Activated T-helper 1 cell treated with anti-CD3 and anti-CD28 coated beads, Interleukin-2, amount 50 U/mL, for 16 hours (primary cell): ENCODE results near the gene AUTS2.
"Not testable (repeated sequence)": the region's sequence is repeated elsewhere in the genome, so short reads cannot be mapped to it uniquely, and the experiment has no call there.

ENCODE experiments used
- DNase-seq, 2 donors: peaks; one replicate each; pipeline ENCODE4 v3.0.0-alpha.2; 2020; ENCODE audit warnings: low read depth in 1 of 2, low spot score in 1 of 2

Gene AUTS2

DNA sequence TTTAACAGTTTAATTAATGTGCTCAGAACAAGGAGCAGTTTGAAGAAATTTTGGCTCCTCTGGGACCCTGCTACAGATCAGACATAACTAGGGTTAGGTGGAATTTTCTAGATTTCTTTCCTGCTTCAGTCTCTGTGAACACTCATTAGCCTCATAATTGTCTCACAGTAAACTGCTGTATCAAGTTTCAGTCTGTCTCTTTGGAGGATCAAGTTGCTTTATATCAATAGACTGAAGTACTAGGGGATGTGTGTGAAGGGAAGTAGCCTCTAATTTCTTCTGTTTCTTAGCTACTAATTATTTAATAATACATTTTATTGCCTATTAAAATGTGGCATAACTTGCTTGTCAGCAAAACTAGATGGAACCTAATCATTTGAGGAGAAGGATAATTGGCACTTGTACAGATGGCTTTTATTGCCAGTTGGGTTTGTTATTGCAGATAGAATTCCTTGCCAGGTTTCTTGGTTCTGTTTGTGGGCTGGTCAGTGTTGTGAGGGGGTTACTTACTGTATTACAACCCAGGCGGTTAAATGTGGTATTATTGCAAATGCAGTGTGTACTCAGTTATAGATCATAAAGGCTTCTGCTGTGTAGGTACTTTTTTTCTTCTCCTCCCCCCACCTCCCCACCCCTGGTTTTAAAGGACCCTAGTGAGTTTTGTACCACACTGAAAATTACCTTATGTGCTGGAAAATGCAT is 758.0 kb downstream of the AUTS2 start:
- no peak for DNase-seq

DNA sequence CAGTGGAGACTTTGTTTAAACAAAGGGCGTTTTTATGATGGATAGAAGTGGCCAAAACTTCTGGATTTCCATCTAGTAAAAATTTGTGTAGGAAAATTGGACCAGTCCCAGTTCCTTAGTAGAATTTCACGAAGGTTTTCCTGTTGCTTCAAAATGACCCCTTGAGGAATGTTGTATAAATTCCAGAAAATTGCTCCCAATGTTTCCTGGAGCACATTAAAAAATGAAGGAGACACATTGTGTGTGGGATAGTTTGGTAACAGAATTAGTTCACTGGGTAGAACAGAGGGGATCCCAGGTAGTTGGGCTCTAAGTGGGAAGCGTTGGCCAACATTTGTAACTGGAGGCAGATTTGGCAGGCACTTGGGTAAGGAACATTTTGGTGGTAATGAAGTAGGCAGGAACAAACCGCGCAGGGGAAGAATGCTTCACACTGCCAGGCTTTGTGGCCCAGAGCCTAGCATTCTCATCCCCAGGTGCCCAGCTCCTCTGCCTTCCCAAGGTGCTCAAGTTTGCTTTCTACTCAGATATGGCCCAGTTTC is 758.6 kb downstream of the AUTS2 start:
- no peak for DNase-seq

DNA sequence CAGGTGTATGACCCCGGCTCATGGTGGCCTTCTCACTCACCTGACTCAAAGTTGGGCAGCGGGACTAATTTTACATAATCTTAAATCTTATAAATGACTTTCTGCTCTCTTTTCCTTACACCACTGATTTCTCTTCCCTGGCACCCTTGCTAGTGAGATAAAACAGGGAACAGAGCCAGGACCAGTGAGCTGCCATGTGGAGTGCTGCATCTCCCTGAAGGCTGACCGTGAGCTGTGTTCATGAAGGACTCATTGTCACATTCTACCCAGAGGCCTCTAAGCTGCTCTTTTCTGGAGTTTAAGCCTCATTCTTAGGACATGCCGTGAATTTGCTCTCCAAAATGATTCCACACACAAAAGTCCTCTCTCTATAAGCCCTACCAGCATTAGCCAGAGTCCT is 762.3 kb downstream of the AUTS2 start:
- no peak for DNase-seq

DNA sequence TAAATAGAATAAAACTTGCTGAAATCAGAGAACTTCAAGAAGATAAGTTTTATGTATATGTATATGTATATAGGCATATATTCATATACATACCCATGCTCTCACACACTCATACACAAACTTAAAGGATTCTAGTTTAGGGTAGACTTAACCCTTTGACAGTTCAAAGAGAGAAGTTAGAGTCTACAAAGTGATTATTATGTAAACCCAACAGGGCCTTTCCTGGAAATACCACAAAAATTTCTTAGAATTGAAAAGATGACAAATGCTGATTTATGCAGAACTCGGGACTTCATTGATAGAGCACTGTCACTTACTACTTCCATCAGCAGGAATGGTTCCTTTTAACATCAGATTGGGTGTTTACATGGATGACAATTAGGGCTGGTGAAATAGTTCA is 763.5 kb downstream of the AUTS2 start:
- DNase-seq, result no peak

DNA sequence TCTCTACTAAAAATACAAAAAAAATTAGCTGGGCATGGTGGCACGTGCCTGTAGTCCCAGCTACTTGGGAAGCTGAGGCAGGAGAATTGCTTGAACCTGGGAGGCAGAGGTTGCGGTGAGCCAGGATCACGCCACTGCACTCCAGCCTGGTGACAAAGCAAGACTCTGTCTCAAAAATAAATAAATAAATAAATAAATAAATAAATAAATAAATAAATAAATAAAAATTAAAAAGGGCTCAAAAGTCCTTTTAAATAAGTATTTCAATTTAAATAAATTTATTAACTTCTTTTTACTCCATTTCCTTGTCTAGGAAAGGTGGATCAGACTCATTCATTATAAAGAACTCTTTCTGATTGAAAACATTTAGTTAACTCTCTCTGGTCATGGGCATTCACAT is 766.1 kb downstream of the AUTS2 start:
- DNase-seq, result not testable (repeated sequence)

DNA sequence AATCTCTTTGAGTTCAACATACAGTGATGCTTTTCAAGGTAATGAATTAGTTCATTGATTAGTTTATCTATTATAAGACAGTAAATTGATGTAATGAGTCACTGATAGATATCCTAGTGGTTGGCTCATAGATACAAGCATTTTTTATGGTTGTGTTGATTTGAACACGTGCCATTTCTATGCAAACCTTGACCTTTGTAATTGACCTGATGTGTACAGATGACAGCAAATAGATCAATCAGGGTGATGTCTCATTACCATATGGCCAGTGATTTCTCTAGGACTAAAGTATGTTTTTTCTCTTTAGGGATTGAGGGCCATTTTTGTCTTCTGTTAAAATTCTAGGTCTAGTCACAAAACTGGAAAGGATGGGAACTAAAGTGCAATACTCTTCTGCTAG is 773.4 kb downstream of the AUTS2 start:
- no peak for DNase-seq

DNA sequence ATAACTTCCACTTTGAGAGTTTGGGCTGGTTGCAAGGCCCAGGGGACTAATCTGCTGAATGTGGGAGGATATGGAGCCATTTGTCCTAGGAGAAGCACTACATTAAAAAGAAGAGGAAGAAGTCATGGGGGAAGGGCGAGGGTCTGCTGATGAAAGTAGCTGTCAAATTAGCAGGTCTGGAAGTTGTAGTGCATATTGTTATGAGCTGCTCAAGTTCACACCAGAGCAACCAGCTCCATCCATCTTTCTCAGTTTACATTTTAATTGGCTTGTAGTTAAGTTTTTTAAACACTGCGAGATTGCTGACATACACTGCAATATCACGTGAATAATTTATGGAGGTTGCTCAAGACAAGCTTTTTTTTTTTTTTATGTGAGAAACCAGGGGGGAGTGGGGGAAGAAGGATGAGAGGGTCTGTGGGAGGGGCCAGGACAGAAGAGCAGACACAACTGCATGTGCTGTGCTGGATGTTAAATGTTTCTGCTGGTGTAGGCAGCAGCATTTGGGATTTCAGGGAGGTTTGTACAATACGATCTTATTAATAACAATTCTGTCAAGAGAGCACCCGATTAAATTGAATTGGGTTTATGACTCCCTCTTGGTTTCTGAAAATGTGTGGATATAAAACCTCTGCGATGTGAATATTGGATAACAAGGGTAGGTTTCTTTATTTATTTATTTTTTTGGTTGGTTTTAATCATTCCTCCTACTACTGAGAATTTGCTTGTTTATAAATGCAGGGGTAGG is 774.7 kb downstream of the AUTS2 start:
- DNase-seq, result no peak

DNA sequence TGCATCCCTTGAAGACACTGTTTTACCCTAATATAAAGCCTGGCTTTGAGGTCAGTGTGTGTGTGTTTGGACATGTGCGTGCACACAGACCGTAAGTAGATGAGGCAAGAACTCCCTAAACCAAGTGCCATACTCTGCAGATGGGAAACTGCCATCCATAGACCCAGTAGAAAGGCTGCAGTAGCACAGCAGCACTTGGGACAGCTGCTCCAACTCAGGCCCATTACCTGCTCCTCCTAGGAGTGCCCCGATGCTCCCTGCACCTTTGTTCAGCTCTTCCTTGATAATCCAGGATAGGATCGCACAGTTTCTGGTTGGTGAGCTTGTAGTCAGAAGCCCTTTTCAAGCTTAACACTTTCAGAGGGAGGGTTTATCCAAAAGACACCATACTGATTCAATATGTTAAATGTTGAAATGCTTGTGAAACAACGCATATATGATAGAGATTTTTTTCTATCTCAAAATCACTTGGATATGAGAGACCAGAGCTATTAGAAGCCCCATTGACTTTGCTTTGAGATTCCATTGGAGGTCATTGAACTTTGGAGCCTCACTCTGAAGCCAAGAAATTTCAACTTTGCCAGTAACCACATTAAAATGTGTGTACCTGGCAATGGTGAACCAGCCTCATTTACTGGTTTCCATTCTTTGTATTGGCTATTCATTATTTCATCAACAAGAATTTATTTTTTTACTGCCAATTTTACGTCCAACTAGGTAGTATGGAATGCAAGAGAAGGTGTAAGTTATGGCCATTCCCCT is 776.7 kb downstream of the AUTS2 start:
- DNase-seq, result no peak

DNA sequence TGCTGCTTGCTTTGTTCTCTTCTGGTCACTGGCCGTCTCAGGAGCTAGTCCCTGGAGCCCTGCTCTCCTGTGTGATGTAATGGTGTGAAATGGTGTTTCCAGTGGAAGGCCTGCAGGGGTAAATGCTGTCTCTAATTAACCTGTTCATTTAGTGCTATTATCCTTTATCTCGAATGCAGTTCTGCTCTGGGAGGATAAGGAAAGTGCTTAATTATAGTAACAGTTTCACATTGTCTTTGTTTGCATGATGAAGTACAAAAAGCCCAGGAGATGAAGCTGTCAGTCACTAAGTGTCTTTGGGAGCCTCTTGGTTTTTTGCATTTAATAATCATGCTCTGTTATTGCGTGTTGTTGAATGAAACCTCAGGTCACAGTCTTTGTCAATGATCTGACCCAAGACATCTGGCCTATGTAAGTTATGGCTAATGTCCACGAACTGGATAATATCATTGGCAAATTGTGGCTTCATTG is 778.3 kb downstream of the AUTS2 start:
- DNase-seq, result no peak

DNA sequence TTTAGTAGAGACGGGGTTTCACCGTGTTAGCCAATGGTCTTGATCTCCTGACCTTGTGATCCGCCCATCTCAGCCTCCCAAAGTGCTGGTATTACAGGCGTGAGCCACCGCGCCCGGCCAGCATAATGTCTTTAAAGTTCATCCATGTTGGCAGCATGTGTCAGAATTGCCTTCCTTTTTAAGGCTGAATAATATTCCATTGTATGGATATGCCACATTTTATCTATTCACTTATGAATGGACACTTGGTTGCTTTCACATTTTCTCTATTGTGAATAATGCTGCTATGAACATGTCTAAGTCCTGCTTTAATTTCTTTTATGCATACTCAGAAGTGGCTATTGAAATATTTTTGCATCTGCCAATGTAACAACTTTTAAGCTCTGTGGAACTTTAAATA is 779.7 kb downstream of the AUTS2 start:
- DNase-seq, result no peak

DNA sequence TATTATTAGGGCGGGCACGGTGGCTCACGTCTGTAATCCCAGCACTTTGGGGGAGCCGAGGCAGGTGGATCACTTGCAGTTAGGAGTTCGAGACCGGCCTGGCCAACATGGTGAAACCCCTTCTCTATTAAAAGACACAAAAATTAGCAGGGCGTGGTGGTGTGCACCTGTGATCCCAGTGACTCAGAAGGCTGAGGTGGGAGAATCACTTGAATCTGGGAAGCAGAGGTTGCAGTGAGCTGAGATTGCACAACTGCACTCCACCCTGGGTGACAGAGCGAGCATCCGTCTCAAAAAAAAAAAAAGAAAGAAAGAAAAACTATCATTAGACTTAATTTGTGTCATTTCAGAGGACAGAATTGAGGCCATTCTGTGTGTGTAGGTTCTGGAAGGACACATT is 780.9 kb downstream of the AUTS2 start:
- no peak for DNase-seq

DNA sequence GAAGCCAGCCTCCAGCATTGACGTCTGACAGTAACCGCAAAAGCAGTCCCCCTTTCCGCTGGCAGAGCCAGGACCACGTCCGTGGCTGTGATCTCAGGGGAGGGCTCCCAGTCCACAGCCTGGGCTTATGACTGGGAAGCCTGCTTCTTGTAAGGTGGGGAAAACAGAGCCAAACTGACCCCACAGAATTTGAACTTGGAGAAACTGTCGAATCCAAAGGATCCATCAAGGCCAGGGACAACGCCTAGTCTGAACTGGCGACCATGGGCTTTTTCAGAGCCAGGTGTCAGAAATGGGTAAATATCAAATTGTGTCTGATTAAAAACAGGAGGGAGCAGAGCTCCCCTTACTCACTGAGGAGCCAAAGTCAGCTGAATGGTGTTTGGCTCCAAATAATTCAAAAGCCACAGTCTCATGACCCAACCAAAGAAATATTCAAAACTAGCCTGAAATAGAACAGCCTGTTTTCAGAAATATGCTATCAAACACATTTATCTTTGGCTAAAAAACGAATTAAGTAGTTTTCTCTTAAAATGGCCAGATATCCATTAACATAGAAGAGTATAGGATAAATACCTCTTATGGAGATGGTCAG is 782.2 kb downstream of the AUTS2 start:
- no peak for DNase-seq

DNA sequence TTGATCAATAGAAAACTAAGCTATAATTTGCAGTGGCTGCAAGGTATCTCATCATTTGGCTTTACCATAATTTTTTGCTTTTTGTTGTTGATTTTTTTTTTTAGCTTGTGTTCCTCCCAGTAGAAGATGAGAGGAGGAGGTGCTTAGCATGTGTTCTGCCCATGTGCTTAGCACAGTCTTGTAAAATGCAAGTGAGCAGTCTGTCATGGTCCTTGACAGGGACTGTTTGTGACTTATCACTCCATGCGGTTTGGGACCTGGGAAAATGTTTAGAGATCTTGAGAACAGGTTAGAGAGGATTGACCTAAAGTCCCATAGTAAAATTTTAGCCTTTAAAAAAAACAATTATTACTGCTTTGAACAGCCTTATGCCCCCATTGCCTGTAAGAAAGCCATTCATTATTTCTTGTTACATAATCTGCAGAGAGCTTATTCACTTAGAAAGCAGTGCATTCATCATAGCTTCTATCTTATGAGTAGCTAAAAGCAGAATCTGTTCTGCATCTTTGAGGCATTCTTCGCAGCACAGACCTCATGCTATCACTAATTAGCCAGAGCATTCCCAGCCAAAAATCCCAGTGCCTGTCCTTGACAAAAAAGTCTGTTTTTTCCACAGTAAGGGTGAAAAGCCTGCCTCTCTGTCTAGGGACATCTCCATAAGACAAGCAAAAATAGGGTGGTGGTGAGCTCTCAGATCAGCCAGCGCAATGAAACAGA is 784.9 kb downstream of the AUTS2 start:
- no peak for DNase-seq

DNA sequence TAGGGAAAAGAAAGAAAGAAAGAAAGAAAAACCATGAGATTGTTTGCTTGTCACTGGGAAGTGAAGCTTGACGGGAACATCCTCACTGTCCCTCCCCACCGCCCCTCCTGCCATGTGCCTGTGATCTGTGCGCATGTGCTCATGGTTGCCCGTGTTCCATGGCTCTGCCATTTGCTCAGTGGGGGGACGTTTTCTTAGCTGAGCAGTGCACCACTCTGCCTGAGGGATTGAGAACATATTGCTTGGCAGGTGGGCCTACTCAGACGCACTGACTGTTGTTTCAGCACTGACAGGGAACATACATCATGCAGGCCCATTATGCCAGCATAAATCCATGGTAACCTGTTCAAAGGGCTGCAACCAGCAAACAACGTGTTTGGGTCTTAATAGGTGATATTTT is 785.7 kb downstream of the AUTS2 start:
- no peak for DNase-seq

DNA sequence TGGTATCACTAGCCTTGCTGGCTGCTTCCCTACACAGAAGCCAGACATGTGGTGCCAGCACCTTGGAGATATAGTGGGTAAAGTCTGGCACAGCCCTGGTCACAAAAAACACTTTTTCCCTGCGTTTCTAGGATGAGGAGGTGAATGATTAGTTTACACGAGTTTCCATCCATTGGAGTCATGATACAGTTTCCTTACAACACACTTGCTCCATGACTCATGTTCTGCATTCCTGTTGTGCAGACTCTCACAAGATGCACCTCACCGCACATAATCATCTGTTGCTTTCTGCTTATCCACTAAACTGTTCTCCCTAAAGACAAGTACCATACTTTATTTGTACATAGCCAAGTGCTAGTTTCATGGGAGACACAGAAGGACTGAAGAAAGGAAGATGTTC is 786.6 kb downstream of the AUTS2 start:
- no peak for DNase-seq

DNA sequence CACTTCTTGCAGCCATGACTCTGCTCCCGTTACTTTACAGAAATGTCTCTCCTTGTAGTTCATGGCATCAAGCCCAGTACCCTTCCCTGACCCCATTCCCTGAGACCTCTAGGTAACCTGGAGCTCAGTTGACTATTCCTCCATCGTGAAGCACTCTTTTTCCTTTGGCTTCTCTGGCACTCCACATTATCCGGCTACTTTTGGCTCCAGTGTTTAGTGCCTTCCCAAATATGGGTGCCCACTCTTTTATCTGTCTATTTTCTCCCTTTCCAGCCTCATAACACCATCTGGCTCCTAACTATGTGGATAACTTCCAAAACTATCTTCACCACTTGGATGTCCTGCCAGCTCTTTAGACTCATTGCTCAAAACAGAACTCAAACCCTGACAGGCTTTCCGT is 788.9 kb downstream of the AUTS2 start:
- DNase-seq, result no peak

DNA sequence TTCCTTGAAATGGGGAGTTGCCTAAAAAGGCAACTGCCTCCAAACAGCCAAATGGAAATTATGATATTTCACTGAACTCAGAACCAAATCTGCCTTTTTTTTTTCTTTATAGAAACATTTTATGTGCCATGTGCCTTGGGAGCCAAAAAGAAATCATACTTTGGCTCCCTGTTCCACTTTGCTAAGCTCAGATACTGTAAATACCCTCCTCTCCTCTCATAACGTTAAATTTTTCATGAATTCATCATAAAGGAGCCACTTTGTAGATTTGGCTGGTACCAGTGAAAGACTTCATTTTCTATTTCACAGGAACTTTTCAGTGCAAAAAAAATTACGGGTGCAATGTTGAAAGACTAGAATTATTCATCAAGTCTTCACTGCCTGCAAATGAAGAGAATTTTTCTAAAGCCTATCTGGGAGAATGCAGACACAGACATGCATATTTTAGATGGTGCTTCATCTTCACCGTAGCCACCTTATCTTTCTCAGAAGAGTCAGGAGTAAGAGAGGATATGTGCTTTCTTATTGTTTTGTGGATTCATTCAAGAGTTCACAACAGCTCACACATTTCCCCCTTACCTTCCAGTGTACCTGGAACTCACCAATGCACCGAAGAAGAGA is 791.4 kb downstream of the AUTS2 start:
- DNase-seq, result no peak

DNA sequence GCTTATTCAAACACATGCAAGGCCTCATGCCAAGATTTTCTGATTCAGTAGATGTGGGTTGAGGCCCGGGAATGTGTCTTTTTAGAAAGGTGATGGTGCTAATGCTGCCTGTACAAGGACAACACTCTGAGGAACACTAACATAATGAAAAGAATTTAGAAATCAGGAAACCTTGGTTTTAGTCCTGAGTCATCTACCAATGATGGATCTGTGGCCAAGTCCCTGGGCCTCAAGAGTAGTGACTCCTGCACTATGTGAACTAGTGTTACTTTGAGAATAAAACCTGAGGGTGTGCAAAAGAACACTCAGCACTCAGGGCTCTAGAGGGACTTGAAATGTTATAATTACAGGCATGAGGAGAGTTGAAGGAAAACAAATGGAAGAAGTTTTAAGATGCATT is 792.0 kb downstream of the AUTS2 start:
- no peak for DNase-seq

DNA sequence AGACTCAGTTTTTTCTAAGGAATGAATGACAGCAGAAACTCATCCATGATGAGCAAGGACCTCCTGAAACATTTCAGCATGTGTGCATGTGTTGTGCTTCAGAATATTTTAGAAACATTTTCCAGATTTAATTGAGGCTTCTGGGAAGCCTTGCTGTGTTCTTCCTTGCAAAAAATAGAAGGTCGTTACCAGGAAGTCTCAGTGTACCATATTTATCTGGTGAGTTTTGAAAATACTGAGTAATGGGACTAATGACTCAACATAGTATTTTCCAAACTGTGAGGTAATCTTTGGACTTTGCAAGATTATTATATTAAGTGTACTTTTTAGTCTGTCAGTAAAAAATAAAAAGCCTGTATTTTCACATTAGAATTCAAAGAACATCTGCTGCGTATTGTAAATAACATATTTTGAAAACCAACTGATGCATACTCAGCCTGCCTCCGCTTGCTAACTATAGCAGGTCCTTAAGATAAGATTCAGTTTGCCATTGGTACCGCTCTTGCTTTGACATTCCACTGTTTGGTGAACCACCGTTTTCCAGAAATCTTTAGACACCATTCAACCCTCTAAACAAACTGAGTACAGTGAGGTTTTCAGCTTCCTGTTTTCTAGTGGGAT is 794.1 kb downstream of the AUTS2 start:
- DNase-seq, result no peak

DNA sequence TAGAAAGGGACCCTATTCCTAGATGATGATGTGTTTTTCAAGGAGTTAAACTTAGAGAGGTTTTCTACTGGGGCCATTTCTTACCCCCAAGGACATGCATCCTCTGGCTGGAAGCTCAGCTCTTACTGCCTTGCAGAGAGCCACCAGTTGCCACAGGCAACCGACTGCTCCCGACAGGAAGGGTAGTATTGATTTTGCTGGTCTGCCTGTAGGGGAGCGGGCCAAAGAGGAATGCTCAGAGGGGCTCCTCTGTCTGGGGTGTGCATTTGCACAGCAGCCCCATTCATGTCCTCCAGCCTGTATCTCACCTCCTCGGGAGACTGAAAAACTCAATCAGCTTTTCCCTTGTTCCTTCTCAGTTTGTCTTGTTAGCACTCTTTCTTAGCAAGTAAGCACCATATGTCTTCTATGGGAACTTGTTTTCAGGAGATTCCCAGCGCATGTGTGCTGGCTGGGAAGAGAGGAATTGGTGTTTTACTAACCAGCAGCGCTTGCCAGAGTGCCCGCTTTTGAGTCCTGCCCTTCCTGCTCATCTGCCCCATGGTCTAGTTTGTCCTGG is 794.7 kb downstream of the AUTS2 start:
- no peak for DNase-seq
